RWPE2 (cell line): ENCODE results near the gene CHN2.

Source experiments
- ATAC-seq: fragments of 200-7000 bp; cut with Tn5 transposase; 3 replicates; pipeline ENCODE4 v1.9.1; 2021; ENCODE audit warnings: low read depth
- DNase-seq: peaks from one replicate; pipeline ENCODE4 v3.0.0-alpha.2; 2020; ENCODE audit warnings: low spot score
- H3K27ac ChIP-seq: fragments of 450-650 bp; 2 replicates; pipeline ENCODE4 v1.5.1; 2017; ENCODE audit warnings: mild to moderate bottlenecking; ENCODE audit not compliant: poor library complexity, severe bottlenecking
- H3K27me3 ChIP-seq: fragments of 250-450 bp; sonication (Bioruptor Pico); 2 replicates; pipeline ENCODE4 v1.5.1; 2021; ENCODE audit warnings: mild to moderate bottlenecking, moderate library complexity; ENCODE audit not compliant: insufficient read depth, poor library complexity, severe bottlenecking
- H3K36me3 ChIP-seq: fragments of 250-450 bp; sonication (Bioruptor Pico); 2 replicates; pipeline ENCODE4 v1.5.1; 2020; ENCODE audit warnings: low read depth, mild to moderate bottlenecking, moderate library complexity
- H3K4me1 ChIP-seq: fragments of 250-450 bp; sonication (Bioruptor Pico); 2 replicates; pipeline ENCODE4 v1.5.1; 2021; ENCODE audit warnings: mild to moderate bottlenecking, moderate library complexity; ENCODE audit not compliant: insufficient read depth, poor library complexity, severe bottlenecking
- H3K4me3 ChIP-seq: fragments of 250-450 bp; sonication (Bioruptor Pico); 2 replicates; pipeline ENCODE4 v1.5.1; 2021; ENCODE audit warnings: mild to moderate bottlenecking, moderate library complexity; ENCODE audit not compliant: severe bottlenecking
- H3K9me3 ChIP-seq: fragments of 250-450 bp; sonication (Bioruptor Pico); 2 replicates; pipeline ENCODE4 v1.5.1; 2021; ENCODE audit warnings: mild to moderate bottlenecking, moderate library complexity; ENCODE audit not compliant: severe bottlenecking
- TF ChIP-seq, protein P1 (sequence below): fragments of 450-650 bp; IDR thresholded peaks from one replicate; pipeline ENCODE4 v1.5.1; 2017; ENCODE audit warnings: mild to moderate bottlenecking, moderate library complexity; ENCODE audit not compliant: poor library complexity, severe bottlenecking

The CHN2 gene

DNA sequence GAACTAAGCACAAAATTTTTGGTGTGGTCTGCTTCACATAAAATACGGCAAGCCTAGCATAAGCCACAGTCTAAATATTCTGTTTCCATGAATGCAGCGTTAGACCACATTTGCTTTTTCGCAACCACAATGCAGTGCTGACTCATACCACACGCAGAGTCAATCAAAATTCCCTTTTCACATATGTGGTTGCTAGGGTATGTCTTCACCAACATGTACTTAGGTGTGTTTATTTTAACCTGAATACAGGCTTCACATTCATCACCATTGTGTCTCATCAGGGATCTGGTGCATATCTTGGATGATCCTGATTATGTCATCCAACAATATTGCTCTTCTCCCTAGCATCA is 90.8 kb downstream of the CHN2 start:
- H3K4me3 ChIP-seq, result no peak overlapping the region
- TF ChIP-seq, protein P1, sequence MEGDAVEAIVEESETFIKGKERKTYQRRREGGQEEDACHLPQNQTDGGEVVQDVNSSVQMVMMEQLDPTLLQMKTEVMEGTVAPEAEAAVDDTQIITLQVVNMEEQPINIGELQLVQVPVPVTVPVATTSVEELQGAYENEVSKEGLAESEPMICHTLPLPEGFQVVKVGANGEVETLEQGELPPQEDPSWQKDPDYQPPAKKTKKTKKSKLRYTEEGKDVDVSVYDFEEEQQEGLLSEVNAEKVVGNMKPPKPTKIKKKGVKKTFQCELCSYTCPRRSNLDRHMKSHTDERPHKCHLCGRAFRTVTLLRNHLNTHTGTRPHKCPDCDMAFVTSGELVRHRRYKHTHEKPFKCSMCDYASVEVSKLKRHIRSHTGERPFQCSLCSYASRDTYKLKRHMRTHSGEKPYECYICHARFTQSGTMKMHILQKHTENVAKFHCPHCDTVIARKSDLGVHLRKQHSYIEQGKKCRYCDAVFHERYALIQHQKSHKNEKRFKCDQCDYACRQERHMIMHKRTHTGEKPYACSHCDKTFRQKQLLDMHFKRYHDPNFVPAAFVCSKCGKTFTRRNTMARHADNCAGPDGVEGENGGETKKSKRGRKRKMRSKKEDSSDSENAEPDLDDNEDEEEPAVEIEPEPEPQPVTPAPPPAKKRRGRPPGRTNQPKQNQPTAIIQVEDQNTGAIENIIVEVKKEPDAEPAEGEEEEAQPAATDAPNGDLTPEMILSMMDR, result no peak
- no peaks in the 10 kb centered on the region for H3K9me3 ChIP-seq
- no peak for DNase-seq
- peaks cover 45% of the 10 kb centered on the region for H3K4me1 ChIP-seq
- H3K36me3 ChIP-seq, result no peaks in the 10 kb centered on the region
- H3K27ac ChIP-seq, result peak overlapping the region; percentile 72
- ATAC-seq, result peak; percentile 82
- H3K27me3 ChIP-seq, result no peaks in the 10 kb centered on the region

DNA sequence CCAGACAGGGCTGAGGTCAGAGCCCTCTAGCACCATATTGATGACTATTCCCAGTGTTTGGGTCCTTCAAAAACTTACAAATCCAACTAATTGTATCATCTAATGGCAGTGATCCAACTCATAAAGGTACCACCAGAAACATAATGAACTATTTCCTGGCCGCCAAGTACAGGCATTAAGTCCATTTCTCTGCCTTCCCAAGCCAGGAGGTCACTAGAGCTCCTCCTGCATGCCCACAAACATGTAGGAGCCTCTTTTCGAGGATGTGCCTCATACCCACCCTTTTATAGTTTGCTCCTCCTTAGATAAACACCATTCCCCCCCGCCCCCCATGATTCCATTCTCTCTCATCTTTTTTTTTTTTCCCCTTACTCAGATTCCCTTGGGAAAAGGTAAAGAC is 91.3 kb downstream of the CHN2 start:
- Histone ChIP-seq H3K36me3 (no peaks in the 10 kb centered on the region), H3K9me3 (no peaks in the 10 kb centered on the region), H3K27ac (peak overlapping the region; percentile 72), H3K4me1 (peaks cover 45% of the 10 kb centered on the region), H3K4me3 (no peak overlapping the region), H3K27me3 (no peaks in the 10 kb centered on the region)
- no peak for DNase-seq
- no peak; the same call in 2 of the 3 replicates for ATAC-seq
- TF ChIP-seq, protein P1, result no peak

DNA sequence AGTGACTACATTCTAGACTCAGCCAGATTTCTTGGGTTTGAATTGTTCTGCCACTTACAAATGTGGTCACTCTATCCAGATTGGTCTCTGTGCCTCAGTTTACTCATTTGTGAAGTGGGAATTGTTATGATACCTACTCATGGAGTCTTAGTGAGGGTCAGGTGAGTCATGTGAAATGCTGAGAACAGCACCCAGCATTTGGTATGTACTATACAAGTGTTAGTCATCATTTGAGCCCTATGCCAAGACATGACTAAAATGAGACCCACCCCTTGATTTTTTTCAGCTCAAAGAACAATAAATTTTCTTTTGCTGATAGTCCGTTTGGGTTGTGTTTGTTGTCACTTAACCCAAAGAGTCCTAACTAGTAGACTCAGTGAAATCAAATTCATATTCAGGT is 92.8 kb downstream of the CHN2 start:
- ATAC-seq (peak; percentile 76), DNase-seq (no peak)
- H3K27ac ChIP-seq, result peak overlapping the region; percentile 72
- no peaks in the 10 kb centered on the region for H3K36me3 ChIP-seq
- H3K4me1 ChIP-seq, result peaks cover 34% of the 10 kb centered on the region
- H3K9me3 ChIP-seq, result no peaks in the 10 kb centered on the region
- TF ChIP-seq, protein P1, result no peak
- H3K27me3 ChIP-seq, result no peaks in the 10 kb centered on the region
- H3K4me3 ChIP-seq, result no peak overlapping the region

DNA sequence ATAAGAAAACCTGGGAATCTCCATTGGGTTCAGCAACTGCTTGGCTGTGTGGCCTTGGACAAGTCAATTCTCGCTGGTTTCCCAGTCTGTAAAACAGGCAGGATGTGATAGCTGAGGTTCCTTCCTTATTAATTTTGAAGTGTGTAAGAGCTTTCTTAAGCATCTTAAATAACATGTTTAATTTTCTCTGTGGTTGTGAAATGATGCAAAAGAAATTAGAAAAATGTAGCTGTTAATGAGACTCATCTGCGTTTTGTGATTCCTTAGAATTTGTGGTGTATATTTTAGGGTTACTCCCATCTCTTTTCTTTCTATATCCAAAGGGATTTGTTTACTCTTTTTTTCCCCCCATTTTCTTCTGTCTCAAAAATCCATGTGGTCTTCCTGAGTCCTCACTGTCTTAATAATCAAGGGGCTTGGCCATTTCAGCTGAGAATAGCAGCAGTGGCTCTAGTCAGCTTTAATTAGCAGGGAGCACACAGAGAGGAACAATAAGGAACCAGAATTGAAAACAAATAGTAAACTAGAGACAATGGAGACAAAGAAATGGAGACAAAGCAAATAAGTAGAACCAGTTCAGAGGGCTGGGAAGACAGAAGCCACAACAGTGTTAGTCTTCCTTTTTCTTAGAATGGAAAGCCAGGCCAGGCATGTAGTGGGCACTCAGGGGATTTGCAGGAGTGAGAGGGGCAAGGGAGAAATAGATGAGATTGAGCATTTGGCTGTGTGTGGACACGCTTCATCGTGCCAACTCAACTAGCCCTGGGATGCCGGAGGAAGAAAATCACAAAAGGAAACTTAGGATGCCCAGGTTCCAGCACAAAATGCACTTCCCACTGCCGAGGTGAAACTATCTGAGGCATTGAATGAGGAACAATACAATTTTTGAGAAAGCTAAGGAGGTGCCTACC is 93.9 kb downstream of the CHN2 start:
- ATAC-seq, result no peak
- H3K27ac ChIP-seq, result no peak overlapping the region

More for the DNA sequence above, 93.9 kb downstream of the CHN2 start:
- H3K9me3 ChIP-seq, result no peaks in the 10 kb centered on the region
- no peaks in the 10 kb centered on the region for H3K36me3 ChIP-seq
- TF ChIP-seq, protein P1, result no peak
- no peak for DNase-seq
- H3K4me1 ChIP-seq, result peaks cover 34% of the 10 kb centered on the region
- no peaks in the 10 kb centered on the region for H3K27me3 ChIP-seq
- H3K4me3 ChIP-seq, result no peak overlapping the region
